Suppressor macrophage treated with lipopolysaccharide for 4 hours (primary cell): Measurements from ENCODE around the gene GFRA4.
A peak's percentile ranks its signal among the peaks of the same experiment; 100 is the strongest.

Source experiments
- DNase-seq: peaks from one replicate; pipeline ENCODE4 v3.0.0-alpha.2; 2020

Gene GFRA4

GRCh38 chr20:3663031-3663701 is at the start of gene GFRA4:
GFRA4 (minus strand) TSS chr20:3663399; CDS start chr20:3663399, 0 bp downstream.
- DNase-seq, result no peak

- DNase-seq, result peak; percentile 99
Observed at GRCh38 chr20:3712279-3712873, 49.2 kb upstream of the GFRA4 start, which contains the start of gene SIGLEC1. SIGLEC1 (minus strand) TSS chr20:3712600; CDS start chr20:3707128, 5,472 bp downstream.

GRCh38 chr20:3711484-3711941 is 48.3 kb upstream of the GFRA4 start:
- peak; percentile 92 for DNase-seq

GRCh38 chr20:3710703-3711483 is 47.7 kb upstream of the GFRA4 start:
- peak; percentile 82 for DNase-seq

GRCh38 chr20:3710011-3710466 is 46.8 kb upstream of the GFRA4 start:
- peak; percentile 17 for DNase-seq

- DNase-seq, result no peak
Observed at GRCh38 chr20:3707508-3707899, 44.3 kb upstream of the GFRA4 start.

GRCh38 chr20:3706774-3707507 is 43.7 kb upstream of the GFRA4 start:
- no peak for DNase-seq

GRCh38 chr20:3705970-3706739 is 43.0 kb upstream of the GFRA4 start:
- no peak for DNase-seq

- DNase-seq, result no peak
Observed at GRCh38 chr20:3705491-3705969, 42.3 kb upstream of the GFRA4 start.

GRCh38 chr20:3704087-3704486 is 40.9 kb upstream of the GFRA4 start:
- DNase-seq, result no peak

GRCh38 chr20:3702611-3703391 is 39.6 kb upstream of the GFRA4 start:
- no peak for DNase-seq

GRCh38 chr20:3701061-3701998 is 38.1 kb upstream of the GFRA4 start:
- DNase-seq, result no peak

GRCh38 chr20:3699037-3699436 is 35.8 kb upstream of the GFRA4 start:
- DNase-seq, result no peak

GRCh38 chr20:3698591-3699001 is 35.4 kb upstream of the GFRA4 start:
- DNase-seq, result no peak

- DNase-seq, result no peak
Observed at GRCh38 chr20:3697588-3698305, 34.5 kb upstream of the GFRA4 start.

GRCh38 chr20:3696745-3697587 is 33.8 kb upstream of the GFRA4 start:
- no peak for DNase-seq

GRCh38 chr20:3696200-3696599 is 33.0 kb upstream of the GFRA4 start:
- peak; percentile 54 for DNase-seq

GRCh38 chr20:3694864-3695263 is 31.7 kb upstream of the GFRA4 start:
- no peak for DNase-seq
